GM18505 (cell line): ENCODE data around the gene TDRD5.

ENCODE experiments used
- ATAC-seq: cut with Tn5 transposase; IDR thresholded peaks from one replicate; pipeline ENCODE4 v1.9.1; 2021; ENCODE audit not compliant: unreplicated experiment
- POLR2A ChIP-seq: IDR thresholded peaks from 4 replicates; pipeline ENCODE4 v1.6.1; 2011; ENCODE audit warnings: borderline replicate concordance; ENCODE audit not compliant: insufficient read depth, insufficient read length; ENCODE audit errors: extremely low read depth

Gene TDRD5, protein sequence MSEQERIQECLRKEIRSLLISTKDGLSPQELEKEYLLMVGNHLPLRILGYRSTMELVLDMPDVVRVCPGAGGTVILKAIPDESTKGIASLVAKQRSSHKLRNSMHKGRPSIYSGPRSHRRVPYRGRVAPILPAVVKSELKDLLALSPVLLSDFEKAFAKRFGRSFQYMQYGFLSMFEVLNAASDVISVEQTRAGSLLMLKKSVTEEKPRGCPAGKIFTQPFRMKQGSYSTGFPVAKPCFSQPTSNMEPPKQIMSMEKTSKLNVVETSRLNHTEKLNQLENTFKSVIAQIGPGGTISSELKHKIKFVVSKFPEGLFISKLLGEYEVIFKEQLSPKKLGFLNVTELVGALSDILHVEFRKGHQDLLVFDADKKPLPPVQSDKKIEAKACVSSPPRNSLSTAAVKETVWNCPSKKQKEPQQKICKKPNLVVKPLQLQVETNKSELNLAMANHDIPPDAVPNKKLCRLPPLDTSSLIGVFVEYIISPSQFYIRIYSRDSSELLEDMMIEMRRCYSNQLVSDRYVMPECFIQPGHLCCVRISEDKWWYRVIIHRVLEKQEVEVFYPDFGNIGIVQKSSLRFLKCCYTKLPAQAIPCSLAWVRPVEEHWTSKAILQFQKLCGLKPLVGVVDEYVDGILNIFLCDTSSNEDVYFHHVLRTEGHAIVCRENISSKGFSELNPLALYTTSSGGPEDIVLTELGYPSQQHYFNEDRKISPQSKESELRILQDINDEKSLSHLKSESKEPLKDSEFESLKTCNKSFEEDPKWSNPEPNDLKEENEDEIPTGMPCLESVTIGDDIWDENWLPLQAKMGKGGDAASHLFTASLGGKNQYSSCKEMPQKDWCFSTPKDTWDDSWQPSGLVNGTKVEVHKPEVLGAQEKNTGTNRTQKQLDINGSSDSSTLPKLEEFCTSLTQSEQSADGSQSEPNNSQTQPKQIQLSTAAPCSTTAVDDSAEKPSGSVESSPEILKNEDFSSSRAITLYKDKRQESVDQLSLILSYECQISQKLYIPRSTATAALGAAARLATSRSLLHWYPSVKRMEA

GRCh38 chr1:179591592-179592580, at the start of gene TDRD5:
Gene TDRD5, plus strand, starts transcription at chr1:179591832. Its CDS starts 784 bp downstream, at chr1:179592616.
- ATAC-seq = no peak
- no peak for TF ChIP-seq POLR2A

- TF ChIP-seq POLR2A = no peak
- ATAC-seq = no peak
Observed at GRCh38 chr1:179545321-179545720, 46.3 kb upstream of the TDRD5 start.

DNA sequence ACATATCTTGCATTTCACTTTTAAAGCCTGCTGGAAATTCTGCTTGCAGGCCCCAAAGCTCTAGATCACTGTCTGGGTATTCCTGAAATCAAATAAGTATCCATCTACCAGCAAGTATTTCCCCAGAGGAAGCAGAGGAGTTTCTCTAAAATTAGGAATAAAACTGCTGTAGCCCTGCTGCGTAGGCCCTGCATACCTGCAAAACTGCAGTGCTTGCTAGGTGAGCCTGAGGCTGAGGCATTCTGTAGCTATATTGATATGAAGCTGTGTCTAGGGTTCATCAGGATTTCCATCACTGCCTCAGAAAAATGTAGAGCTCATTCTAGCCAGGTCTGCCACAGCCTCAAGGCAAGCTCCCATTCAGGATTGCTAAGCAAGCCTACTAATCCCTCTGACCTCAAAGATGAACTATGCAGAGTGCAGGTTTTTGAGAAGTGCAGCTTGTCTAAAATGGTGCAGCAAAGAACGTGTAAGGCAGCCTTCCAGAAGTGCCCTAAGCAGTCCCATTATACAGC, 44.6 kb upstream of the TDRD5 start:
- ATAC-seq = no peak
- TF ChIP-seq POLR2A = no peak

- no peak for ATAC-seq
- no peak for TF ChIP-seq POLR2A
Observed at GRCh38 chr1:179548666-179549367, 42.8 kb upstream of the TDRD5 start.

DNA sequence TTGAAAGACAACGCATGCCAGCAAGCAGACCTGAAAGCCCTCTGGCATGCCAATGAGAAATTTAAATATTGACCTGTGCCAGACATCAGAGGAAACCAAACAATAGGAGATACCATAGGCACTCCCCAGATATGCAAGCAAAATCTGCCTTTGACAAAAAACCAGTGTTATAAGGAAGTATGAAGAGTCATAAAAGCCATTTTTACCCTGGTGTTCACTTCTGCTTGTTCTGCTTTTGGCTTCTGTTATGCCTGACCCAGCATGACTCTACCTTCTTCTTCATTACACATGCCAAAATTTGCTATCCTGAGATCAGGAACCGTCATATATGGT, 42.3 kb upstream of the TDRD5 start:
- no peak for TF ChIP-seq POLR2A
- no peak for ATAC-seq

GRCh38 chr1:179550746-179551682, 40.6 kb upstream of the TDRD5 start:
- no peak for ATAC-seq
- no peak for TF ChIP-seq POLR2A

DNA sequence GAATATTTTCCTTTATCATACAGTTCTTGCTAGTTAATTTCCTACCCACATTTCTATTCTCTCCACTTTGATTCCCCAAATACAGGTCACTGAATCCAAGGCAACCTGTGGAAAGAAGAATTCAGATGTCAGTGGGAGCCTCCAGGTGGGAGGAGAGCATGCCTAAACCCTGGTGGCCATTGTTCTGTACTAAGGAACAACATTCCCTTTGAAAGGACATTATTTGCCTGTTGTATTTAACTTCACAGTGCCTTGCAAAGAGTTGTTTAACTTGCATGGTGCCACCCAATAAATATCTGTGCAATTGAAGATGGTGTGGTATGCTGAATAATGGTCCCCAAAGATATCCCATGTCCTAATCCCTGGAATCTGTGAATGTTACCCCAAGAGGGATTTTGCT, 37.2 kb upstream of the TDRD5 start:
- no peak for TF ChIP-seq POLR2A
- no peak for ATAC-seq

DNA sequence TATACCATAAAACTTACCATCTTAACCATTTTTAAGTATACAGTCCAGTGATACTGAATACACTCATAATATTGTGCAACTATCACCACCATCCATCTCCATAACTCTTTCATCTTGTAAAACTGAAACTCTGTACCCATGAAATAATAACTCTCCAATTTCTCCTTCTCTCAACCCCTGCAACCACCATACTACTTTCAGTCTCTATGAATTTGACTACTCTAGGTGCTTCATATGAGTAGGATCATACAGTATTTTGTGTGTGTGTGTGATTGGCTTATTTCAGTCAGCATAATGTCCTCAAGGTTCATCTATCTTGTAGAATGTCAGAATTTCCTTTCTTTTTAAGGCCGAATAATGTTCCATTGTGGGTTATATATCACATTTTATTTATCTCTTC, 33.6 kb upstream of the TDRD5 start:
- TF ChIP-seq POLR2A = no peak
- no peak for ATAC-seq

DNA sequence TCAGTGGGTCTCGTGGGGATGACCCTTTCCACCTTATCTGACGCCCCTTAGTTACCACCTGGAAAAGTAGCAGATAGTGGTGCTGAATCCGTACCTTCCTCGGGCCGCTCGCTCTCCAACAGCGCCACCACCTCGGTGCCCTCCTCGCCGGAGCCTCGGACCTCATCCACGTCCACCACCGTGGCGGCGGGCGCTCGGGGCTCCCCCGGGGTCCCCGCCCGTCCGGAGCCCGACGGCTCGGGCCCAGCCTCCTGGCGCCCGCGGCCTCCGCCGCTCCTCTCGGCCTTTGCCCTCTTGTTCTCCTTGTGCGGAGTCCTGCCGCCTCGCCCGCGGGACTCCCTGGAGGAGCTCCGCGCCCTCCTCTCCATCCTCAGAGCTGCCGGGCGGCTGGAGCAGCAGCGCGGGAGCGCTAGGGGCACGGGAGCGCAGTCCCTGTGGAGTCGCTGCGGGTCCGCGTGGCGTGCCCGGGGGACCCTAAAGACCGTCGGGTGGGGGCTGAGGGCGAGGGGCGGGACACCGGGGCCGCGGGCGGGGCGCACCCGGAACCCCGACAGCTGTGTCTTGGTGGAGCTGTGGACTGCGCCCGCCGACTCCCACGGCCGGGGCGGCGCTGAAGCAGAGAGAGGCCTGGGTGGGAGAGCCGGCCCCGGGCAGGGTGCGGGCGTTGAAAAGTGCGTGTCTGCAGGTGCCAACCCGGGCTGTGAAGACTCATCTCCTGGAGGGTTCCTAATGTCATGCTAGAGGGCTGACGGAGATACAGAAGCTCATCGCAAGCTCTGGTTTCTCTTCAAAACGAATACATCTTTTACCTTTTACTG, 15.9 kb upstream of the TDRD5 start, which contains the start of gene NPHS2:
NPHS2 (minus strand) TSS at position 452 of the 818 bp plus-strand sequence; CDS start at position 368, 84 bp downstream.
- TF ChIP-seq POLR2A = no peak
- ATAC-seq = no peak

GRCh38 chr1:179576509-179576908, 15.1 kb upstream of the TDRD5 start:
- no peak for TF ChIP-seq POLR2A
- no peak for ATAC-seq
